Activated CD4-positive, alpha-beta memory T cell treated with anti-CD3 and anti-CD28 coated beads for 36 hours (primary cell): Measurements from ENCODE around the gene SPINT3. TPM values are rescaled to one million over a fixed set of nuclear protein-coding genes. Genes with fewer than 3 reads are reported as not detected.

Source experiments
- CTCF ChIA-PET: fragments of 350-600 bp; sonication (Branson Sonifier 250); formaldehyde crosslinking; loops from one replicate; lab custom pipeline; 2021; ENCODE audit warnings: antibody characterized with exemption, inconsistent platforms; lab: Charles Lee
- POLR2A ChIA-PET: fragments of 350-600 bp; sonication (Branson Sonifier 250); formaldehyde crosslinking; loops from one replicate; lab custom pipeline; 2021; ENCODE audit warnings: antibody characterized with exemption; lab: Charles Lee
- DNase-seq: peaks from one replicate; pipeline ENCODE4 v3.0.0-alpha.2; 2020
- H3K27ac Mint-ChIP-seq: one replicate; pipeline ENCODE4 v1.8.0; 2021; ENCODE audit warnings: mixed read lengths
- H3K27me3 Mint-ChIP-seq: one replicate; pipeline ENCODE4 v1.8.0; 2021; ENCODE audit warnings: mixed read lengths
- H3K36me3 Mint-ChIP-seq: one replicate; pipeline ENCODE4 v1.8.0; 2021; ENCODE audit warnings: mixed read lengths
- H3K4me1 Mint-ChIP-seq: one replicate; pipeline ENCODE4 v1.8.0; 2021; ENCODE audit warnings: low read depth, mixed read lengths
- H3K4me3 Mint-ChIP-seq: one replicate; pipeline ENCODE4 v1.8.0; 2021; ENCODE audit warnings: mild to moderate bottlenecking, mixed read lengths
- H3K9me3 Mint-ChIP-seq: one replicate; pipeline ENCODE4 v1.8.0; 2021; ENCODE audit warnings: mixed read lengths
- intact Hi-C: fragments of 100-400 bp; cut with micrococcal nuclease; formaldehyde crosslinking; loops from one replicate; pipeline ENCODE4 v1.15.1; 2023
- total RNA-seq, 2 experiments: library from RNA; stranded (reverse); gene quantifications; one replicate each; pipeline ENCODE4 v1.2.3, GENCODE V29; 2021

Gene SPINT3
- total RNA-seq, 2 experiments from 2014 or later = not detected

DNA sequence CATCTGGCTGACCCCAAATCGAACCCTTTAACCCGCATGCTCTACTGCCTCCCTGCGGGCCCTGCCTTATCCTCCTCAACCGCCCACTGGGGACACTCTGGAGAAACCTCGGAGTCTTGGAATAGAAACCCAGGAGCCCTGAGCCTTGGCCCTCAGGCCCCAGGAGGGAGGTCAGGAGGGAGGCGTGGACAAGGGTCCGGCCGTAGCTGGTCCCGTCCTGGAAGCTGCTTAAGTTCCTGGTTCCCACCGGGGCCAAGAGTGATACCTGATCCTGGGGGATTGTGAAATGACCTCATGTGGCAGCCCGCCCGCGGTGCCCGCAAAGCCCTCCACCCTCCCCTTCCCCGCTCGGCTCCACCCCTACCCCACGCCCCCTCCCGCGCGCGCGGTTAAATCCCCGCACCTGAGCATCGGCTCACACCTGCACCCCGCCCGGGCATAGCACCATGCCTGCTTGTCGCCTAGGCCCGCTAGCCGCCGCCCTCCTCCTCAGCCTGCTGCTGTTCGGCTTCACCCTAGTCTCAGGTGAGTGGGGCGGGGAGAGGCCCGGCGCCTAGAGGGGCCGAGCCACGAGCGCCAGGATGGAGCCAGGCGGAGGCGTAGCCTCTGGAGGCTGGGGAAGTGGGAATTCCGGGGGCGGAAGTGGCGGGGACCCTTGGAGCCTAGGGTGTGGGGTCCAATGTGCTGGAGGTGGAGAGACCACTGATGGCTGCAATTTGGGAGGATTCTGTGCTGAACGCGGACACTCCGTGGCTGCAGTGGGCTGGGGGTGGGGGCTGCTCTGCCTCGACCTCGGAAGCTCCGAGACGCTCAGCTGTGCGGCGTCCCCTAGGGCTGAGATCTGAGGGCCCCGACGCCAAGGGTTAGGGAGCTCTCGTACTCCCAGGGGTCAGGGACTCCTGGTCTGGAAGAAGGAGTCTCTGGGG, 45.8 kb downstream of the SPINT3 start, which contains the start of gene WFDC2:
WFDC2 (plus strand) TSS at position 418 of the 926 bp plus-strand sequence; CDS start at position 447, 29 bp downstream.
- CTCF ChIA-PET = interaction anchor here (1.2 to 2.1 kb wide), 3 partner anchors 10 to 16 kb away, joined by 3 to 8 read pairs (median 4); no protein-coding TSS in a partner anchor
- H3K27me3 Mint-ChIP-seq = peaks cover 56% of the 10 kb centered on the region
- H3K9me3 Mint-ChIP-seq = no peaks in the 10 kb centered on the region

DNA sequence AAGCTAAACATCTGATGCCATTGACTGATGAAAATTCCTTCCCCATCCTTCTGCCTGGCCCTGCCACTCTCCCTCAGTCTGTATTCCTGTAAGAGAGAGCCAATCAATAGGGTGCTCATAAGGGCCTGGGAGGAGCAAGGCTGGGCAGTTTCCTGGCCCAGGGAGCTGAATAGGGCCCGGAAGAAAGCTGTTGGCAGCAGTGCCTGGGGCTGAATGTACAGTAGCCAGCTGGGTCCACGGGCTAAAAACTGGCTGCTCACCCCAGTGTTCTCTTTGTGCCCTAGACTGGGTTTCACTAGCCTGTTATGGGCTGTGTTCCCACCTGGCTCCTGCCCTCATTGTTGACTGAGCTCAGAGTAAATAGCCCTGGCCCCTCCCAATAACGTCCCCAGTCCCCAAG, 47.6 kb downstream of the SPINT3 start:
- no peaks in the 10 kb centered on the region for H3K36me3 Mint-ChIP-seq
- no peak overlapping the region for H3K27ac Mint-ChIP-seq
- H3K9me3 Mint-ChIP-seq = no peaks in the 10 kb centered on the region
- peaks cover 40% of the 10 kb centered on the region for H3K27me3 Mint-ChIP-seq
- H3K4me1 Mint-ChIP-seq = peaks cover 10% of the 10 kb centered on the region
- ChIA-PET CTCF (interaction anchor here (0.6 to 1.5 kb wide), 3 partner anchors 107 to 303 kb away, joined by 3 to 5 read pairs (median 4); no protein-coding TSS in a partner anchor), POLR2A (no interaction called here)
- no peak overlapping the region for H3K4me3 Mint-ChIP-seq
- intact Hi-C loops = no loop called here
- no peak for DNase-seq

More for the DNA sequence above, 45.8 kb downstream of the SPINT3 start, which contains the start of gene WFDC2:
- intact Hi-C loops = no loop called here
- DNase-seq = no peak
- no peak within 1 kb of the TSS for H3K27ac Mint-ChIP-seq
- peak within 1 kb of the TSS; percentile 38 for H3K4me3 Mint-ChIP-seq
- POLR2A ChIA-PET = no interaction called here
- no peaks in the 10 kb centered on the region for H3K36me3 Mint-ChIP-seq
- peaks cover 10% of the 10 kb centered on the region for H3K4me1 Mint-ChIP-seq

DNA sequence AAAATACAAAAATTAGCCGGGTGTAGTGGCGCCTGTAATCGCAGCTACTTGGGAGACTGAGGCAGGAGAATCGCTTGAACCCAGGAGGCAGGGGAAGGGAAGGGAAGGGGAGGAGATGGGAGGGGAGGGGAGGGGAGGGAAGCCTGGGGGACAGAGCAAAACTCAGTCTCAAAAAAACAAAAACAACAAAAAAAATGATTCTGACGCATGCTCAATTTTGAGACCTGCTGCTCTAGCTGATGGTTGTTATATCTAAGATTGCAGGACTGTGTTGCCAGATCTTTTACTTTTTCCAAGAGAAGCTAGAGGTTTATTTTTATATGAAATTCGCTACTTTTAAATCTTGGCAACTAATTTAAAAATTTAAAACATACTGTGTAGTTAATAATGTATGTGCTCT, 48.2 kb downstream of the SPINT3 start:
- Mint-ChIP-seq H3K27me3 (peaks cover 35% of the 10 kb centered on the region), H3K9me3 (no peaks in the 10 kb centered on the region), H3K36me3 (no peaks in the 10 kb centered on the region), H3K4me3 (no peak overlapping the region), H3K4me1 (peaks cover 10% of the 10 kb centered on the region), H3K27ac (no peak overlapping the region)
- DNase-seq = no peak
- POLR2A ChIA-PET = no interaction called here
- intact Hi-C loops = no loop called here
- CTCF ChIA-PET = interaction anchor here (1.4 to 1.5 kb wide), 2 partner anchors 173 to 304 kb away, joined by 4 to 5 read pairs; no protein-coding TSS in a partner anchor

DNA sequence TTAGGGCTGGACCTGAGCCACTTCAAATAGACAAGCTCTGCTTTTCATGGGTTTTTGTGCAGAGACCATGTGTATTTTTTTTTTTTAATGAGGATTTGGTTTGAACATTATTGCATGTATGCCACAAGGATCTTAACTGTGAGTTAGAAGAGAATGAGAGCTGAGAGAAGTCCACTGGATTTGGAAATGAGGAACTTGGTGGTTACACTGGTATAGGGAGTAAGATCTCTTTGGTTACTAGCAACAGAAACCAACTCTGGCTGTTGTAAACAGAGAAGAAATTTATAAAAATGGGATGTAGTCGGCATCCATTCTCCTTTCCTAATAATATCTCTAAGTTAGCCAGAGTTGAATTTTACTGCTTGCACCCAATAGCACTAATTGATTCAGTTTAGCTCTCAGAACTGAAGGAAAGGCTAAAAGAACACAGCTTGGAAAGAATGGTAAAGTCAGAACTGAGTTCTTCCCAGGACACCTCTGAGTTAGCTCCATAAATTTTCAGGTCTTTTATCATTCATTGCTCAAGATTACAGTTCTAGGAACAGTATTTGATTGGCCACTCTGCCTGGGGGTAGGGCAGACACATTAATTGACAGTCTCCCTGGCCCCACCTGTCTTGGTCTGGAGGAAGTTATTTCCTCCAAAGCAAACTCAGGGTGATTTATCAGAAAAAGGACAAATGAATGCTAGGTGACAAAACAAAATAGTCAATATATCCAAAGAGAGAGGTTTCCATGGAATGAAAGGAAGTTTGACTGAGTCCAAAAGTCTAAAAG, 49.7 kb downstream of the SPINT3 start:
- Mint-ChIP-seq H3K27me3 (peaks cover 23% of the 10 kb centered on the region), H3K4me3 (no peak overlapping the region), H3K27ac (no peak overlapping the region), H3K4me1 (peaks cover 7% of the 10 kb centered on the region), H3K9me3 (no peaks in the 10 kb centered on the region), H3K36me3 (no peaks in the 10 kb centered on the region)
- ChIA-PET POLR2A (no interaction called here), CTCF (interaction anchor here (0.6 to 1.9 kb wide), 6 partner anchors 11 to 557 kb away, joined by 3 to 8 read pairs (median 6); no protein-coding TSS in a partner anchor)
- DNase-seq = no peak
- intact Hi-C loops = no loop called here

DNA sequence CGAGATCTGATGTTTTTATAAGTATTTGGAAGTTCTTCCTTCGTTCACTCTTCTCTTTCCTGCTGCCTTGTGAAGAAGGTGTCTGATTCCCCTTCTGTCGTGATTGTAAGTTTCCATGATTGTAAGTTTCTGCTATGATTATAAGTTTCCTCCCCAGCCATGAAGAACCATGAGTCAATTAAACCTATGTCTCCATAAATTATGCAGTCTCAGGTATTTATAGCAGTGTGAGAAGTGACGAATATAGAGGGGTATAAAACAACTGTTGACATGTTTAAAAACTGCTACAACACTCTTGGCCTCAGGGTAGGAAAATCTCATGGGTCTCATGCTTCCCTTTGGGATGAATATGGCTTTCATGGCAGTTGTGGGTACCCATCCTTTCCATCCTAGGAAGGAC, 51.7 kb downstream of the SPINT3 start:
- intact Hi-C loops = no loop called here
- no peaks in the 10 kb centered on the region for H3K4me1 Mint-ChIP-seq
- POLR2A ChIA-PET = no interaction called here

DNA sequence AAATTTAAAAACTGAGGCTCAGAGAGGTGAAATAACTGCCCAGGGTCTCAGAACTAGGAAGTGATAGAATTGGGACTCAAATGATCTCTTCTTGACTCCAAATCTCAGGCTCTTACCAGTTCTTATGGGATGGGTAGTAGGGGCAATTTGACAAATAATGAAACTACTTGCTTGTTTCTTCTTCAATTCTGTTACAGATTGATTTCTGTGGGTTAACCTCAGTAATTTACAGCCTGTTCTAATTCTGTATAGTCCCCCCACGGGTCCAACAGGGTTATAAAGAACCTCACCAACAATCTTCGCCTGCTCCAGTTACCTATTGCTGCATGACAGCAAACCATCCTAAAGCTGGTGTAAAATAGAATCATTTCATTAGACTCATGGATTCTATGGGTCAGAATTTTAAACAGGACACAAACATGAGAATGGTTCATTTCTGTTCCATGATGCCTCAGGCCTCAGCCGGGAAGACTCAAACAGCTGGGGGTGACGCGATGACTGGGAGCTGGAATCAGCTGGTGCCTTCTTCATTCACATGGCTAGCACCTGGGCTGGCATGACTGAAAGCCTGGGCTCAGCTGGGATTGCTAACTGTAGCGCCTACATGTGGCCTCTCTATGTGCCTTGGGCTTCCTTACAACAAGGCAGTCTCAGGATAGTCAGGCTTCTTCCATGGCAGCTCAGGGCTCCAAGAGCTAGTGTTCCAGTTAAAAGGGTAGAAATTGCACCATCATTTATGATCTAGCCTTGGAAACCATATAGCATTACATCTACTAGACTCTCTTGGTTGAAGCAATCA, 52.5 kb downstream of the SPINT3 start:
- H3K27ac Mint-ChIP-seq = no peak overlapping the region
- no peak overlapping the region for H3K4me3 Mint-ChIP-seq
- H3K27me3 Mint-ChIP-seq = peaks cover 2% of the 10 kb centered on the region
- POLR2A ChIA-PET = no interaction called here
- no peaks in the 10 kb centered on the region for H3K36me3 Mint-ChIP-seq
- intact Hi-C loops = no loop called here
- H3K4me1 Mint-ChIP-seq = no peaks in the 10 kb centered on the region
- H3K9me3 Mint-ChIP-seq = no peaks in the 10 kb centered on the region
- CTCF ChIA-PET = interaction anchor here (1.2 to 2.7 kb wide), 2 partner anchors 13 to 89 kb away, joined by 3 to 7 read pairs; no protein-coding TSS in a partner anchor
- no peak for DNase-seq

More for the DNA sequence above, 51.7 kb downstream of the SPINT3 start:
- no peak overlapping the region for H3K27ac Mint-ChIP-seq
- CTCF ChIA-PET = interaction anchor here (1.0 to 2.7 kb wide), 4 partner anchors 12 to 307 kb away, joined by 3 to 7 read pairs (median 4); no protein-coding TSS in a partner anchor
- no peak overlapping the region for H3K4me3 Mint-ChIP-seq
- H3K9me3 Mint-ChIP-seq = no peaks in the 10 kb centered on the region
- peaks cover 9% of the 10 kb centered on the region for H3K27me3 Mint-ChIP-seq
- H3K36me3 Mint-ChIP-seq = no peaks in the 10 kb centered on the region
- no peak for DNase-seq

Other genes starting within 250 kb of the SPINT3 start
- gene RBPJL, start 208.8 kb downstream of the SPINT3 start, total RNA-seq = not detected
- under 1 TPM; 0.70 to 0.95 TPM for gene MATN4, start 207.3 kb downstream of the SPINT3 start, total RNA-seq
- gene SDC4, start 167.2 kb downstream of the SPINT3 start, total RNA-seq = 10 to 100 TPM; 67.8 to 69.8 TPM
- 10 to 100 TPM; 19.9 to 24.8 TPM for gene SYS1, start 152.5 kb downstream of the SPINT3 start, total RNA-seq
- under 1 TPM; 0.24 to 0.55 TPM for gene TP53TG5, start 137.3 kb downstream of the SPINT3 start, total RNA-seq
- 10 to 100 TPM; 21.6 to 22.6 TPM for gene DBNDD2, start 107.3 kb downstream of the SPINT3 start, total RNA-seq
- gene PIGT, start 99.5 kb downstream of the SPINT3 start, total RNA-seq = 10 to 100 TPM; 41.5 to 44.4 TPM
- gene WFDC2, start 45.9 kb downstream of the SPINT3 start, total RNA-seq = under 1 TPM; 0.38 to 0.92 TPM
- gene WFDC6, start 23.9 kb upstream of the SPINT3 start, total RNA-seq = not detected
- gene EPPIN, start 31.8 kb upstream of the SPINT3 start, total RNA-seq = not detected
- gene WFDC8, start 63.7 kb upstream of the SPINT3 start, total RNA-seq = not detected
- not detected for gene WFDC10A, start 114.1 kb upstream of the SPINT3 start, total RNA-seq
- gene WFDC9, start 115.7 kb upstream of the SPINT3 start, total RNA-seq = not detected
- gene WFDC11, start 154.6 kb upstream of the SPINT3 start, total RNA-seq = not detected
- not detected for gene WFDC13, start 186.4 kb upstream of the SPINT3 start, total RNA-seq
- not detected for gene WFDC10B, start 189.4 kb upstream of the SPINT3 start, total RNA-seq
- not detected for gene SPINT4, start 206.7 kb upstream of the SPINT3 start, total RNA-seq